HCT116 (cell line): Measurements from ENCODE around the gene STK24.

Source experiments
- EGR1 ChIP-seq: IDR thresholded peaks from 2 replicates; pipeline ENCODE4 v1.6.1; 2012; ENCODE audit warnings: low read depth
- ELF1 ChIP-seq: IDR thresholded peaks from 2 replicates; pipeline ENCODE4 v1.6.1; 2012; ENCODE audit warnings: low read depth, borderline replicate concordance
- EZH2phosphoT487 ChIP-seq: fragments of 200-600 bp; IDR thresholded peaks from 2 replicates; pipeline ENCODE4 v1.6.1; 2018; ENCODE audit warnings: antibody characterized with exemption, borderline replicate concordance
- POLR2A ChIP-seq: IDR thresholded peaks from 2 replicates; pipeline ENCODE4 v1.7.0; 2011; ENCODE audit warnings: borderline replicate concordance; ENCODE audit not compliant: insufficient read depth, insufficient read length; ENCODE audit errors: extremely low read depth
- POLR2AphosphoS5 ChIP-seq: IDR thresholded peaks from 2 replicates; pipeline ENCODE4 v1.6.1; 2011; ENCODE audit warnings: mild to moderate bottlenecking, low read depth, low read length, moderate library complexity
- YY1 ChIP-seq: IDR thresholded peaks from 2 replicates; pipeline ENCODE4 v1.6.1; 2011; ENCODE audit warnings: low read length, low read depth, moderate library complexity, mild to moderate bottlenecking; ENCODE audit not compliant: insufficient replicate concordance; ENCODE audit errors: extremely low read depth
- ZBTB33 ChIP-seq: IDR thresholded peaks from 2 replicates; pipeline ENCODE4 v1.6.1; 2011; ENCODE audit warnings: mild to moderate bottlenecking, low read length, moderate library complexity; ENCODE audit not compliant: insufficient replicate concordance; ENCODE audit errors: extremely low read depth
- TF ChIP-seq, protein P1 (sequence below), 3 experiments: fragments of 200-600 bp in 1 of 3; sonication (generic) in 1 of 3; IDR thresholded peaks in 2 of 3; conservative IDR thresholded peaks in 1 of 3; 2 replicates each; pipeline ENCODE4 v1.5.1; 2012 to 2017; ENCODE audit warnings: low read depth in 2 of 3, low read length in 2 of 3, antibody characterized with exemption in 1 of 3, borderline replicate concordance in 1 of 3, control low read depth in 1 of 3, mild to moderate bottlenecking in 1 of 3, mixed read lengths in 1 of 3, mixed run types in 1 of 3, moderate library complexity in 1 of 3; ENCODE audit not compliant: insufficient read depth in 1 of 3

- TF ChIP-seq, protein P1, sequence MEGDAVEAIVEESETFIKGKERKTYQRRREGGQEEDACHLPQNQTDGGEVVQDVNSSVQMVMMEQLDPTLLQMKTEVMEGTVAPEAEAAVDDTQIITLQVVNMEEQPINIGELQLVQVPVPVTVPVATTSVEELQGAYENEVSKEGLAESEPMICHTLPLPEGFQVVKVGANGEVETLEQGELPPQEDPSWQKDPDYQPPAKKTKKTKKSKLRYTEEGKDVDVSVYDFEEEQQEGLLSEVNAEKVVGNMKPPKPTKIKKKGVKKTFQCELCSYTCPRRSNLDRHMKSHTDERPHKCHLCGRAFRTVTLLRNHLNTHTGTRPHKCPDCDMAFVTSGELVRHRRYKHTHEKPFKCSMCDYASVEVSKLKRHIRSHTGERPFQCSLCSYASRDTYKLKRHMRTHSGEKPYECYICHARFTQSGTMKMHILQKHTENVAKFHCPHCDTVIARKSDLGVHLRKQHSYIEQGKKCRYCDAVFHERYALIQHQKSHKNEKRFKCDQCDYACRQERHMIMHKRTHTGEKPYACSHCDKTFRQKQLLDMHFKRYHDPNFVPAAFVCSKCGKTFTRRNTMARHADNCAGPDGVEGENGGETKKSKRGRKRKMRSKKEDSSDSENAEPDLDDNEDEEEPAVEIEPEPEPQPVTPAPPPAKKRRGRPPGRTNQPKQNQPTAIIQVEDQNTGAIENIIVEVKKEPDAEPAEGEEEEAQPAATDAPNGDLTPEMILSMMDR (IDR thresholded peaks at IDR 0.05 in 2 of 3, conservative IDR thresholded peaks at IDR 0.05 in 1 of 3; ENCODE audit: borderline replicate concordance in 1 of 3, insufficient read depth in 1 of 3, low read depth in 2 of 3, low read length in 2 of 3) = no peak
- TF ChIP-seq ZBTB33 (no peak), ELF1 (no peak), POLR2A (no peak), YY1 (no peak), EGR1 (no peak), EZH2phosphoT487 (no peak), POLR2AphosphoS5 (no peak)
These were observed 50.8 kb downstream of the STK24 start for GRCh38 chr13:98526182-98526512.
